HCT116 (cell line): ENCODE results near the gene CLCA2.

Experiments used
- CTCF ChIP-seq, 3 experiments: fragments of 200-600 bp in 1 of 3; sonication (generic) in 1 of 3; IDR thresholded peaks in 2 of 3; conservative IDR thresholded peaks in 1 of 3; 2 replicates each; pipeline ENCODE4 v1.5.1; 2012 to 2017; ENCODE audit warnings: low read depth in 2 of 3, low read length in 2 of 3, antibody characterized with exemption in 1 of 3, borderline replicate concordance in 1 of 3, control low read depth in 1 of 3, mild to moderate bottlenecking in 1 of 3, mixed read lengths in 1 of 3, mixed run types in 1 of 3, moderate library complexity in 1 of 3; ENCODE audit not compliant: insufficient read depth in 1 of 3
- EZH2phosphoT487 ChIP-seq: fragments of 200-600 bp; IDR thresholded peaks from 2 replicates; pipeline ENCODE4 v1.6.1; 2018; ENCODE audit warnings: antibody characterized with exemption, borderline replicate concordance
- POLR2A ChIP-seq: IDR thresholded peaks from 2 replicates; pipeline ENCODE4 v1.7.0; 2011; ENCODE audit warnings: borderline replicate concordance; ENCODE audit not compliant: insufficient read depth, insufficient read length; ENCODE audit errors: extremely low read depth
- POLR2AphosphoS5 ChIP-seq: IDR thresholded peaks from 2 replicates; pipeline ENCODE4 v1.6.1; 2011; ENCODE audit warnings: mild to moderate bottlenecking, low read depth, low read length, moderate library complexity
- YY1 ChIP-seq: IDR thresholded peaks from 2 replicates; pipeline ENCODE4 v1.6.1; 2011; ENCODE audit warnings: low read length, low read depth, moderate library complexity, mild to moderate bottlenecking; ENCODE audit not compliant: insufficient replicate concordance; ENCODE audit errors: extremely low read depth
- ZBTB33 ChIP-seq: IDR thresholded peaks from 2 replicates; pipeline ENCODE4 v1.6.1; 2011; ENCODE audit warnings: mild to moderate bottlenecking, low read length, moderate library complexity; ENCODE audit not compliant: insufficient replicate concordance; ENCODE audit errors: extremely low read depth
- ZFX ChIP-seq: fragments of 450-650 bp; IDR thresholded peaks from 2 replicates; pipeline ENCODE4 v1.6.1; 2017
- TF ChIP-seq, protein P1 (sequence below): IDR thresholded peaks from 2 replicates; pipeline ENCODE4 v1.6.1; 2012; ENCODE audit warnings: low read depth

- TF ChIP-seq CTCF (IDR thresholded peaks at IDR 0.05 in 2 of 3, conservative IDR thresholded peaks at IDR 0.05 in 1 of 3; ENCODE audit: borderline replicate concordance in 1 of 3, insufficient read depth in 1 of 3, low read depth in 2 of 3, low read length in 2 of 3) (no peak), YY1 (no peak), POLR2AphosphoS5 (no peak), ZFX (no peak), EZH2phosphoT487 (no peak), ZBTB33 (no peak), POLR2A (no peak)
- TF ChIP-seq, protein P1, sequence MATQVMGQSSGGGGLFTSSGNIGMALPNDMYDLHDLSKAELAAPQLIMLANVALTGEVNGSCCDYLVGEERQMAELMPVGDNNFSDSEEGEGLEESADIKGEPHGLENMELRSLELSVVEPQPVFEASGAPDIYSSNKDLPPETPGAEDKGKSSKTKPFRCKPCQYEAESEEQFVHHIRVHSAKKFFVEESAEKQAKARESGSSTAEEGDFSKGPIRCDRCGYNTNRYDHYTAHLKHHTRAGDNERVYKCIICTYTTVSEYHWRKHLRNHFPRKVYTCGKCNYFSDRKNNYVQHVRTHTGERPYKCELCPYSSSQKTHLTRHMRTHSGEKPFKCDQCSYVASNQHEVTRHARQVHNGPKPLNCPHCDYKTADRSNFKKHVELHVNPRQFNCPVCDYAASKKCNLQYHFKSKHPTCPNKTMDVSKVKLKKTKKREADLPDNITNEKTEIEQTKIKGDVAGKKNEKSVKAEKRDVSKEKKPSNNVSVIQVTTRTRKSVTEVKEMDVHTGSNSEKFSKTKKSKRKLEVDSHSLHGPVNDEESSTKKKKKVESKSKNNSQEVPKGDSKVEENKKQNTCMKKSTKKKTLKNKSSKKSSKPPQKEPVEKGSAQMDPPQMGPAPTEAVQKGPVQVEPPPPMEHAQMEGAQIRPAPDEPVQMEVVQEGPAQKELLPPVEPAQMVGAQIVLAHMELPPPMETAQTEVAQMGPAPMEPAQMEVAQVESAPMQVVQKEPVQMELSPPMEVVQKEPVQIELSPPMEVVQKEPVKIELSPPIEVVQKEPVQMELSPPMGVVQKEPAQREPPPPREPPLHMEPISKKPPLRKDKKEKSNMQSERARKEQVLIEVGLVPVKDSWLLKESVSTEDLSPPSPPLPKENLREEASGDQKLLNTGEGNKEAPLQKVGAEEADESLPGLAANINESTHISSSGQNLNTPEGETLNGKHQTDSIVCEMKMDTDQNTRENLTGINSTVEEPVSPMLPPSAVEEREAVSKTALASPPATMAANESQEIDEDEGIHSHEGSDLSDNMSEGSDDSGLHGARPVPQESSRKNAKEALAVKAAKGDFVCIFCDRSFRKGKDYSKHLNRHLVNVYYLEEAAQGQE = no peak
These were observed 76.7 kb downstream of the CLCA2 start for GRCh38 chr1:86500714-86501113.
